SHP77 (cell line): ENCODE data around the gene RBM10.

ENCODE experiments used
- DNase-seq, 2 experiments: peaks; one replicate each; lab custom pipeline; 2025; lab: John Stamatoyannopoulos, UW

RBM10 gene

GRCh38 chrX:47148946-47149345 is 3.9 kb downstream of the RBM10 start:
- DNase-seq = no peak

GRCh38 chrX:47151435-47151834 is 6.4 kb downstream of the RBM10 start:
- DNase-seq = no peak

- no peak for DNase-seq
These were observed 11.8 kb downstream of the RBM10 start for GRCh38 chrX:47156611-47157520.

- DNase-seq = no peak
These were observed 13.1 kb downstream of the RBM10 start for GRCh38 chrX:47158131-47158530.

GRCh38 chrX:47158781-47159180 is 13.8 kb downstream of the RBM10 start:
- no peak for DNase-seq

GRCh38 chrX:47160781-47161180 is 15.8 kb downstream of the RBM10 start:
- no peak for DNase-seq

GRCh38 chrX:47162927-47163583 is 18.0 kb downstream of the RBM10 start:
- no peak for DNase-seq

- DNase-seq = no peak
These were observed 19.4 kb downstream of the RBM10 start for GRCh38 chrX:47164420-47164819.

GRCh38 chrX:47166126-47166525 is 21.1 kb downstream of the RBM10 start:
- no peak for DNase-seq

GRCh38 chrX:47168495-47169073 is 23.6 kb downstream of the RBM10 start:
- DNase-seq = no peak

- DNase-seq = no peak
These were observed 24.3 kb downstream of the RBM10 start for GRCh38 chrX:47169273-47169672.

- DNase-seq = no peak
These were observed 24.9 kb downstream of the RBM10 start for GRCh38 chrX:47169726-47170515.

GRCh38 chrX:47170861-47171692 is 26.1 kb downstream of the RBM10 start:
- no peak for DNase-seq

- no peak for DNase-seq
These were observed 27.0 kb downstream of the RBM10 start for GRCh38 chrX:47171996-47172395.

- DNase-seq = no peak
These were observed 27.5 kb downstream of the RBM10 start for GRCh38 chrX:47172549-47172948.

GRCh38 chrX:47172971-47173792 is 28.2 kb downstream of the RBM10 start:
- no peak for DNase-seq

GRCh38 chrX:47174376-47174775 is 29.4 kb downstream of the RBM10 start:
- DNase-seq = no peak

- DNase-seq = no peak
These were observed 30.0 kb downstream of the RBM10 start for GRCh38 chrX:47174846-47175587.

GRCh38 chrX:47175588-47175980 is 30.6 kb downstream of the RBM10 start:
- no peak for DNase-seq
